Keratinocyte (primary cell): ENCODE results near the gene TBCD. TPM values are rescaled to one million over a fixed set of nuclear protein-coding genes. Genes with fewer than 3 reads are reported as not detected.

Experiments
- DNase-seq: peaks from one replicate; pipeline ENCODE4 v3.0.0-alpha.2; 2011; ENCODE audit warnings: low read depth, missing footprints, low spot score
- FAIRE-seq: peaks from 2 replicates; lab custom pipeline; 2011; peaks lifted over from hg19 to GRCh38; lab: Jason Lieb, UNC
- H2AFZ ChIP-seq: 2 replicates; pipeline ENCODE4 v1.6.0; 2012; ENCODE audit warnings: low read length, control low read depth, inconsistent platforms; ENCODE audit not compliant: control insufficient read depth
- H3K27ac ChIP-seq: 2 replicates; pipeline ENCODE4 v1.5.1; 2011; ENCODE audit warnings: low read length; ENCODE audit not compliant: control insufficient read depth, insufficient read depth
- H3K27me3 ChIP-seq: 3 replicates; pipeline ENCODE4 v1.6.0; 2011; ENCODE audit warnings: low read length; ENCODE audit not compliant: control insufficient read depth, insufficient read depth; ENCODE audit errors: extremely low read depth
- H3K36me3 ChIP-seq, 2 experiments: 2 replicates in 1 of 2; 3 replicates in 1 of 2; pipeline ENCODE4 v1.5.1; 2011; ENCODE audit warnings: low read length in 2 of 2, mild to moderate bottlenecking in 1 of 2; ENCODE audit not compliant: control insufficient read depth in 2 of 2, insufficient read depth in 2 of 2; ENCODE audit errors: extremely low read depth in 1 of 2
- H3K4me1 ChIP-seq: 3 replicates; pipeline ENCODE4 v1.5.1; 2011; ENCODE audit warnings: low read length; ENCODE audit not compliant: control insufficient read depth, insufficient read depth; ENCODE audit errors: extremely low read depth
- H3K4me2 ChIP-seq: 3 replicates; pipeline ENCODE4 v1.6.0; 2011; ENCODE audit warnings: low read depth, low read length; ENCODE audit not compliant: control insufficient read depth, insufficient read depth; ENCODE audit errors: extremely low read depth
- H3K4me3 ChIP-seq, 3 experiments: fragments of 200-600 bp in 1 of 3; sonication (generic) in 1 of 3; 2 replicates in 2 of 3; 3 replicates in 1 of 3; pipeline ENCODE4 v1.5.1; 2011 to 2016; ENCODE audit warnings: low read length in 3 of 3, mild to moderate bottlenecking in 3 of 3, control low read depth in 2 of 3, inconsistent platforms in 1 of 3, low read depth in 1 of 3, mixed read lengths in 1 of 3, mixed run types in 1 of 3, moderate library complexity in 1 of 3; ENCODE audit not compliant: control insufficient read depth in 2 of 3, insufficient read depth in 2 of 3; ENCODE audit errors: extremely low read depth in 1 of 3
- H3K79me2 ChIP-seq: 2 replicates; pipeline ENCODE4 v1.6.0; 2012; ENCODE audit warnings: low read length; ENCODE audit not compliant: control insufficient read depth, insufficient read depth
- H3K9ac ChIP-seq: 3 replicates; pipeline ENCODE4 v1.6.0; 2011; ENCODE audit warnings: low read length; ENCODE audit not compliant: control insufficient read depth, insufficient read depth; ENCODE audit errors: extremely low read depth
- H3K9me1 ChIP-seq: 3 replicates; pipeline ENCODE4 v1.6.0; 2011; ENCODE audit warnings: low read length; ENCODE audit not compliant: control insufficient read depth, insufficient read depth; ENCODE audit errors: extremely low read depth
- H3K9me3 ChIP-seq: 2 replicates; pipeline ENCODE4 v1.5.1; 2012; ENCODE audit warnings: low read depth, low read length; ENCODE audit not compliant: control insufficient read depth
- H4K20me1 ChIP-seq: 3 replicates; pipeline ENCODE4 v1.6.0; 2011; ENCODE audit warnings: low read length; ENCODE audit not compliant: control insufficient read depth, insufficient read depth; ENCODE audit errors: extremely low read depth
- EZH2 ChIP-seq: IDR thresholded peaks from one replicate; pipeline ENCODE4 v1.6.1; 2012; ENCODE audit warnings: inconsistent platforms, mild to moderate bottlenecking, low read length, moderate library complexity
- dilution Hi-C: fragments of 300-500 bp; cut with MboI; formaldehyde crosslinking; loops from one replicate; pipeline ENCODE4 v1.7.0; 2020; ENCODE audit warnings: low sequenced_read_pairs; ENCODE audit not compliant: extremely low pct_ligation_motif_present
- polyA plus RNA-seq, 5 experiments: library from polyadenylated mRNA; depleted of rRNA in 3 of 5; stranded (reverse) in 3 of 5; stranded (forward) in 1 of 5; unstranded in 1 of 5; fragments of >200 nt; gene quantifications; 1 replicate in 1 of 5; 2 replicates in 3 of 5; 3 replicates in 1 of 5; pipeline versions ENCODE4 v1.2.1 to v1.2.3, GENCODE V29; 2011 to 2012; ENCODE audit warnings: missing spikeins in 2 of 5, low read depth in 1 of 5, low replicate concordance in 1 of 5
- TF ChIP-seq, protein P1 (sequence below), 3 experiments: IDR thresholded peaks in 1 of 3; conservative IDR thresholded peaks in 1 of 3; optimal IDR thresholded peaks in 1 of 3; 2 replicates in 2 of 3; 3 replicates in 1 of 3; pipeline versions ENCODE3 to v1.5.1; 2011; ENCODE audit warnings: low read length in 3 of 3, mild to moderate bottlenecking in 3 of 3, moderate library complexity in 2 of 3, control low read depth in 1 of 3, inconsistent platforms in 1 of 3; ENCODE audit not compliant: insufficient read depth in 2 of 3; ENCODE audit errors: extremely low read depth in 1 of 3

The TBCD gene
- polyA plus RNA-seq, 1 donor (not counting 4 experiments of a cell fraction or from before 2014, with no cell fraction given): 36.2 TPM

DNA sequence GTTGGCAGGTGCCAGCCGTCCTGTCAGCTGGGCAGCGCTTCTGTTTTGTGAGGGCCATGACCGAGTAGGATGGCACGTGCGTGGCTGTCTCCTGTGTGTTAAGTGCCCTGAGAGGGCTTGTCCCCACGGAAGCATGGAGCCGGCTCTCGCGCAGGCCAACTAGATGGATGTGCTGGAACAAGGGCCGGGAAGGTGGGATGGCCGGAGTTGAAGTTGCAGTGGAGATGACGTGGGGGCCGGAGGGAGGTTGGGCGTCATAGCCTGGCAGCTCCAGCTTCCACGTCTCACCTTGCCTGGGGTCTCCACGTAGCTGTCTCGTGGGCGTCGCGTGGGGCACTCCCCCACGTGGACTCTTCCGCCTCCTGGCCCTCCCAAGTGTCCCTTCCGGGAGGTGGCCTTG is 27.7 kb downstream of the TBCD start:
- Histone ChIP-seq H4K20me1 (peaks cover 9% of the 10 kb centered on the region), H3K4me1 (no peaks in the 10 kb centered on the region), H2AFZ (no peak overlapping the region), H3K4me2 (no peak overlapping the region), H3K79me2 (peaks cover 8% of the 10 kb centered on the region), H3K4me3 (no peak overlapping the region), H3K9me3 (no peaks in the 10 kb centered on the region), H3K9ac (no peak overlapping the region), H3K9me1 (no peaks in the 10 kb centered on the region), H3K36me3 (peaks cover 12 to 21% of the 10 kb centered on the region in 2 experiments), H3K27me3 (no peaks in the 10 kb centered on the region), H3K27ac (no peak overlapping the region)
- dilution Hi-C loops: no loop called here
- DNase-seq (no peak), FAIRE-seq (no peak)
- TF ChIP-seq, protein P1, sequence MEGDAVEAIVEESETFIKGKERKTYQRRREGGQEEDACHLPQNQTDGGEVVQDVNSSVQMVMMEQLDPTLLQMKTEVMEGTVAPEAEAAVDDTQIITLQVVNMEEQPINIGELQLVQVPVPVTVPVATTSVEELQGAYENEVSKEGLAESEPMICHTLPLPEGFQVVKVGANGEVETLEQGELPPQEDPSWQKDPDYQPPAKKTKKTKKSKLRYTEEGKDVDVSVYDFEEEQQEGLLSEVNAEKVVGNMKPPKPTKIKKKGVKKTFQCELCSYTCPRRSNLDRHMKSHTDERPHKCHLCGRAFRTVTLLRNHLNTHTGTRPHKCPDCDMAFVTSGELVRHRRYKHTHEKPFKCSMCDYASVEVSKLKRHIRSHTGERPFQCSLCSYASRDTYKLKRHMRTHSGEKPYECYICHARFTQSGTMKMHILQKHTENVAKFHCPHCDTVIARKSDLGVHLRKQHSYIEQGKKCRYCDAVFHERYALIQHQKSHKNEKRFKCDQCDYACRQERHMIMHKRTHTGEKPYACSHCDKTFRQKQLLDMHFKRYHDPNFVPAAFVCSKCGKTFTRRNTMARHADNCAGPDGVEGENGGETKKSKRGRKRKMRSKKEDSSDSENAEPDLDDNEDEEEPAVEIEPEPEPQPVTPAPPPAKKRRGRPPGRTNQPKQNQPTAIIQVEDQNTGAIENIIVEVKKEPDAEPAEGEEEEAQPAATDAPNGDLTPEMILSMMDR (optimal IDR thresholded peaks at IDR 0.05 in 1 of 3, IDR thresholded peaks at IDR 0.05 in 1 of 3, conservative IDR thresholded peaks at IDR 0.05 in 1 of 3; ENCODE audit: extremely low read depth in 1 of 3, insufficient read depth in 2 of 3, low read length in 3 of 3): no peak
- TF ChIP-seq EZH2: no peak

DNA sequence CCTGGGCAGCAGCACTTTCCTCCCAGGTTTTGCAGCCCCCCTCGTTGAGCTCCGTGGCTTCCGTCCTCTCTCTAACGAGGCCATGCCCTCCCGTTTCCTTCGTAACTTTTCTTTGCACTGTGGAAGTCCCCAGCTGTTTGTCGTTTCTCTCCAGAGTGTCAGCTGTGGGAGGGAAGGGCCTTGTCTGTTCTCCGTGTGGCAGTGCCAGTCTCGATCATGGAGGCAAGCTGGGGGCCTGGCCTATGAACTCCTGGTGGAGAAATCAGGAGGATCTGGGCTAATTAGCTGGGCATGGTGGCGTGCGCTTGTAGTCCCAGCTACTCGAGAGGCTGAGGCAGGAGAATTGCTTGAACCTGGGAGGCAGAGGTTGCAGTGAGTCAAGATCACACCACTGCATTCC is 28.3 kb downstream of the TBCD start:
- Histone ChIP-seq H3K9ac (no peak overlapping the region), H3K27me3 (no peaks in the 10 kb centered on the region), H3K9me3 (no peaks in the 10 kb centered on the region), H3K9me1 (no peaks in the 10 kb centered on the region), H3K4me1 (no peaks in the 10 kb centered on the region), H3K79me2 (peaks cover 6% of the 10 kb centered on the region), H3K27ac (no peak overlapping the region), H4K20me1 (peaks cover 7% of the 10 kb centered on the region), H2AFZ (no peak overlapping the region), H3K4me3 (no peak overlapping the region), H3K36me3 (peaks cover 13 to 20% of the 10 kb centered on the region in 2 experiments), H3K4me2 (no peak overlapping the region)
- dilution Hi-C loops: no loop called here
- no peak for FAIRE-seq
- no peak for TF ChIP-seq EZH2
- TF ChIP-seq, protein P1 (optimal IDR thresholded peaks at IDR 0.05 in 1 of 3, IDR thresholded peaks at IDR 0.05 in 1 of 3, conservative IDR thresholded peaks at IDR 0.05 in 1 of 3; ENCODE audit: extremely low read depth in 1 of 3, insufficient read depth in 2 of 3, low read length in 3 of 3): no peak
- no peak for DNase-seq
